GM12878 (cell line): ENCODE data around the gene CCDC181. TPM values are rescaled to one million over a fixed set of nuclear protein-coding genes. Genes with fewer than 3 reads are reported as not detected.

Source experiments
- ATF2 ChIP-seq: IDR thresholded peaks from 2 replicates; pipeline ENCODE4 v1.6.1; 2012; ENCODE audit warnings: low read length, inconsistent platforms
- BHLHE40 ChIP-seq, 2 experiments: fragments of 450-650 bp in 1 of 2; IDR thresholded peaks; 2 replicates each; pipeline ENCODE4 v1.6.1; 2011 to 2017; ENCODE audit warnings: low read depth in 2 of 2, borderline replicate concordance in 1 of 2, improper control_type of control experiment in 1 of 2, low read length in 1 of 2, mild to moderate bottlenecking in 1 of 2
- CBX3 ChIP-seq: fragments of 200-600 bp; sonication (generic); IDR thresholded peaks from 2 replicates; pipeline ENCODE4 v1.6.1; 2016; ENCODE audit warnings: low read depth, borderline replicate concordance
- CREB1 ChIP-seq: IDR thresholded peaks from 2 replicates; pipeline ENCODE4 v1.6.1; 2012; ENCODE audit warnings: low read depth, mild to moderate bottlenecking, inconsistent platforms
- CUX1 ChIP-seq: IDR thresholded peaks from 2 replicates; pipeline ENCODE4 v1.6.1; 2012; ENCODE audit warnings: improper control_type of control experiment, low read depth, low read length; ENCODE audit not compliant: insufficient replicate concordance
- E4F1 ChIP-seq: fragments of 450-650 bp; IDR thresholded peaks from 2 replicates; pipeline ENCODE4 v1.6.1; 2018; ENCODE audit warnings: borderline replicate concordance, mild to moderate bottlenecking; ENCODE audit not compliant: partially characterized antibody
- EGR1 ChIP-seq, 2 experiments: IDR thresholded peaks; 1 replicate in 1 of 2; 2 replicates in 1 of 2; pipeline ENCODE4 v1.6.1; 2011 to 2012; ENCODE audit warnings: low read depth in 2 of 2, low read length in 2 of 2, borderline replicate concordance in 1 of 2, mild to moderate bottlenecking in 1 of 2, moderate library complexity in 1 of 2
- ELK1 ChIP-seq: IDR thresholded peaks from 2 replicates; pipeline ENCODE4 v1.6.1; 2012; ENCODE audit warnings: low read depth, low read length, improper control_type of control experiment
- EZH2 ChIP-seq: IDR thresholded peaks from 2 replicates; pipeline ENCODE4 v1.6.1; 2012; ENCODE audit warnings: low read depth, mild to moderate bottlenecking, control low read depth, inconsistent platforms, low read length, borderline replicate concordance; ENCODE audit not compliant: control insufficient read depth
- IRF4 ChIP-seq: IDR thresholded peaks from 2 replicates; pipeline ENCODE4 v1.6.1; 2011; ENCODE audit warnings: low read depth, low read length
- MTA2 ChIP-seq: fragments of 450-650 bp; IDR thresholded peaks from 2 replicates; pipeline ENCODE4 v1.6.1; 2016; ENCODE audit warnings: low read depth, mild to moderate bottlenecking, moderate library complexity
- NFIC ChIP-seq: IDR thresholded peaks from 2 replicates; pipeline ENCODE4 v1.6.1; 2012; ENCODE audit warnings: low read depth, mild to moderate bottlenecking, inconsistent platforms, low read length, moderate library complexity
- NR2F1 ChIP-seq: fragments of 450-650 bp; conservative IDR thresholded peaks from 2 replicates; pipeline ENCODE4 v1.6.1; 2017; ENCODE audit warnings: mild to moderate bottlenecking
- RAD21 ChIP-seq: IDR thresholded peaks from 2 replicates; pipeline ENCODE4 v1.6.1; 2011; ENCODE audit warnings: mild to moderate bottlenecking, low read depth, low read length, moderate library complexity; ENCODE audit not compliant: insufficient read depth
- SUZ12 ChIP-seq: fragments of 200-600 bp; sonication (generic); IDR thresholded peaks from one replicate; pipeline ENCODE4 v1.6.1; 2018; ENCODE audit warnings: antibody characterized with exemption, mild to moderate bottlenecking; ENCODE audit not compliant: unreplicated experiment
- TARDBP ChIP-seq: IDR thresholded peaks from 2 replicates; pipeline ENCODE4 v1.6.1; 2016; ENCODE audit warnings: borderline replicate concordance
- polyA plus RNA-seq, 11 experiments: library from polyadenylated mRNA; depleted of rRNA in 4 of 11; unstranded in 6 of 11; stranded (reverse) in 5 of 11; fragments of >200 nt; fragmentation: Nextera tagmentation in 4 of 11; fragmentation: Illumina TruSeq in 1 of 11; extraction: Ambion mirVana in 4 of 11; extraction: Trizol in 1 of 11; gene quantifications; 1 replicate in 1 of 11; 2 replicates in 10 of 11; pipeline versions ENCODE4 v1.2.1 to v1.2.3, GENCODE V29; 2011 to 2016; ENCODE audit warnings: inconsistent platforms in 2 of 11, missing spikeins in 2 of 11, low read depth in 1 of 11
- total RNA-seq, 4 experiments: library from RNA; depleted of rRNA in 3 of 4; stranded (reverse); fragments of >200 nt in 3 of 4; fragmentation: Illumina TruSeq in 1 of 4; extraction: Trizol in 1 of 4; gene quantifications; 2 replicates each; pipeline versions ENCODE4 v1.2.1 to v1.2.3, GENCODE V29; 2013 to 2021

The CCDC181 gene
- total and polyA plus RNA-seq, 10 of the 15 experiments (the other 5 are each of a cell fraction or from before 2014, with no cell fraction given), result not detected

- peak; percentile 85 for TF ChIP-seq E4F1
- peak; percentile 73; the same call in 1 of the 2 replicates for TF ChIP-seq CREB1
- peak; percentile 80 for TF ChIP-seq MTA2
- TF ChIP-seq ELK1, result peak; percentile 85
- TF ChIP-seq IRF4, result peak; percentile 77
- no peak for TF ChIP-seq EZH2
- TF ChIP-seq TARDBP, result peak; percentile 25; the same call in 1 of the 2 replicates
- no peak for TF ChIP-seq RAD21
- TF ChIP-seq CBX3, result no peak
- TF ChIP-seq EGR1 (IDR thresholded peaks at IDR 0.05; ENCODE audit: borderline replicate concordance in 1 of 2, low read depth in 2 of 2, low read length in 2 of 2), result peak in 1 of 2 experiments; percentile 64; a peak in 2 of 3 replicates
- no peak for TF ChIP-seq SUZ12
- peak; percentile 67 to 79 for TF ChIP-seq BHLHE40 (IDR thresholded peaks at IDR 0.05; ENCODE audit: borderline replicate concordance in 1 of 2, low read depth in 2 of 2, low read length in 1 of 2)
- peak; percentile 60; the same call in 1 of the 2 replicates for TF ChIP-seq NFIC
- TF ChIP-seq ATF2, result no peak
- no peak for TF ChIP-seq NR2F1
- TF ChIP-seq CUX1, result peak; percentile 40
Measured at GRCh38 chr1:169367686-169368405, 59.4 kb downstream of the CCDC181 start, which contains the start of the genes BLZF1 and NME7 (continued).
